HepG2 (cell line): ENCODE results near the gene IGFLR1. TPM values are rescaled to one million over a fixed set of nuclear protein-coding genes. Genes with fewer than 3 reads are reported as not detected.

Experiments
- KLF13 ChIP-seq: sonication (generic); formaldehyde crosslinking; IDR thresholded peaks from 2 replicates; pipeline ENCODE4 v1.4.0; 2020; ENCODE audit warnings: mild to moderate bottlenecking, missing genetic modification reagents
- MAFF ChIP-seq: IDR thresholded peaks from 2 replicates; pipeline ENCODE4 v1.6.1; 2011; ENCODE audit warnings: low read depth, low read length, improper control_type of control experiment
- PRMT3 ChIP-seq: sonication (generic); formaldehyde crosslinking; IDR thresholded peaks from 2 replicates; pipeline ENCODE4 v1.8.1; 2022; ENCODE audit warnings: low read depth, mild to moderate bottlenecking, moderate library complexity, missing genetic modification reagents, borderline replicate concordance
- SAFB2 ChIP-seq: sonication (generic); formaldehyde crosslinking; IDR thresholded peaks from 2 replicates; pipeline ENCODE4 v1.5.1; 2020; ENCODE audit warnings: missing genetic modification reagents, low read depth, mild to moderate bottlenecking, borderline replicate concordance
- SOX13 ChIP-seq, 3 experiments: fragments of 450-650 bp in 1 of 3; sonication (generic) in 1 of 3; formaldehyde crosslinking in 1 of 3; IDR thresholded peaks in 2 of 3; conservative IDR thresholded peaks in 1 of 3; 2 replicates each; pipeline versions ENCODE4 v1.5.0 to v1.6.1; 2016 to 2020; ENCODE audit warnings: antibody characterized with exemption in 1 of 3, mild to moderate bottlenecking in 1 of 3, missing compliant biosample characterization in 1 of 3, missing genetic modification reagents in 1 of 3, moderate library complexity in 1 of 3
- YY1 ChIP-seq: IDR thresholded peaks from 2 replicates; pipeline ENCODE4 v1.6.1; 2011; ENCODE audit warnings: low read length, low read depth, moderate library complexity, mild to moderate bottlenecking; ENCODE audit not compliant: insufficient read depth, insufficient replicate concordance
- ZNF3 ChIP-seq: IDR thresholded peaks from 2 replicates; pipeline ENCODE4 v1.7.0; 2017; ENCODE audit warnings: inconsistent platforms
- ZNF547 ChIP-seq: sonication (generic); formaldehyde crosslinking; IDR thresholded peaks from 2 replicates; pipeline ENCODE4 v1.5.1; 2020; ENCODE audit warnings: mild to moderate bottlenecking, missing genetic modification reagents
- ZNF660 ChIP-seq: sonication (generic); formaldehyde crosslinking; IDR thresholded peaks from 2 replicates; pipeline ENCODE4 v1.5.1; 2020; ENCODE audit warnings: mild to moderate bottlenecking, low read depth, missing genetic modification reagents, borderline replicate concordance
- ZNF775 ChIP-seq: sonication (generic); formaldehyde crosslinking; IDR thresholded peaks from 2 replicates; pipeline ENCODE4 v1.4.0; 2020; ENCODE audit warnings: missing genetic modification reagents, mild to moderate bottlenecking, moderate library complexity, borderline replicate concordance
- polyA plus RNA-seq, 8 experiments: library from polyadenylated mRNA; depleted of rRNA in 3 of 8; stranded (reverse) in 7 of 8; unstranded in 1 of 8; fragments of >200 nt; fragmentation: Illumina TruSeq in 4 of 8; extraction: Trizol in 4 of 8; gene quantifications; 2 replicates each; pipeline versions ENCODE4 v1.2.1 to v1.2.3, GENCODE V29; 2011 to 2016; ENCODE audit warnings: low read depth in 4 of 8, missing spikeins in 1 of 8, mixed read lengths in 1 of 8; ENCODE audit not compliant: insufficient read depth in 1 of 8
- total RNA-seq, 5 experiments: library from RNA; depleted of rRNA; stranded (reverse); fragments of >200 nt; fragmentation: Illumina TruSeq; extraction: Trizol; gene quantifications; 2 replicates each; pipeline ENCODE4 v1.2.3, GENCODE V29; 2016; ENCODE audit warnings: low read depth in 1 of 5
- TF ChIP-seq, protein P1 (sequence below): sonication (generic); formaldehyde crosslinking; IDR thresholded peaks from 2 replicates; pipeline ENCODE4 v1.5.0; 2020; ENCODE audit warnings: missing genetic modification reagents
- TF ChIP-seq, protein P2 (sequence below): sonication (generic); formaldehyde crosslinking; IDR thresholded peaks from 2 replicates; pipeline ENCODE4 v1.4.0; 2020; ENCODE audit warnings: low read depth, mild to moderate bottlenecking, missing genetic modification reagents
- TF ChIP-seq, protein P3 (sequence below): sonication (generic); formaldehyde crosslinking; IDR thresholded peaks from 2 replicates; pipeline ENCODE4 v1.4.0; 2020; ENCODE audit warnings: missing genetic modification reagents
- TF ChIP-seq, protein P4 (sequence below): sonication (generic); formaldehyde crosslinking; IDR thresholded peaks from 2 replicates; pipeline ENCODE4 v1.5.0; 2020; ENCODE audit warnings: mild to moderate bottlenecking, missing genetic modification reagents
- TF ChIP-seq, protein P5 (sequence below): sonication (generic); formaldehyde crosslinking; IDR thresholded peaks from 2 replicates; pipeline ENCODE4 v1.4.0; 2020; ENCODE audit warnings: missing genetic modification reagents

The IGFLR1 gene
- total and polyA plus RNA-seq, 2 of the 13 experiments (the other 11 are each of a cell fraction or from before 2014, with no cell fraction given), result 5.4 to 8.9 TPM

DNA sequence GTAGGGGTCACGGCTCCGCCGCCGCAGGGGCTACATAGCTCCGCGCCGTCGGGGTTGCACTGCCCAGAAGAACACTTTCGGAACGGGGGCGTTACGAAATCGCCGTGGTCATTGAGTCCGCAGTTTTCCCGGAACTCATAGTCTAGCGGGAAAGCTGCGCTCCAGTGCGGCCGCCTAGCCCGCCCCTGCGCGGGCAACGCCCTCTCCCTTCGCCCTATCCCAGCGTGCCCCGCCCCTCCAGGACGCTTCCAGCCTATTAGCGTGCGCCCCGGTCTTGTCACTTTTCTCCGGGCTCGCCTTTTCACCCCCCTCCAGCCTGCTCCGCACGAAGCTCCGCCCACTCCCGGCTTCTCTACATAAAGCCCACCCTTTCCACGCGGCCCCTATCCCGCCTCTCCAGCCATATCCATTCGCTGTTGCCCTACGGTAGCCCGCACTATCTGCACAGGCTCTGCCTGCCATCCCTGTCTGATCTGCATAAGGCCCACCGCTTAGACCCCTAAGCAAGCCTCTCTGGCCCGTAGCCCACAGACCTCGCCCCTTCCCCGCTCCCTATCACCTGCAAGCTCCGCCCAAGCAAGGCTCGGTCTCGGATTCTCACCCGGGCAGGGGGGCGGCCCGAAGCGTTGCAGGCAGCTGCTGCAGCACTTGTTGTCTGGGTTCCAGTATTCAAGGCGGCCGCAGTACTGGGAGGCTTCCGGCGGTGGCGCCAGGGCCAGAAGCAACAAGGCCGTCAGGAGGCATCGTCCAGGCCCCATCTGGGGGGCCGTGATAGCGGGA lies 1.6 kb downstream of the IGFLR1 start (continued):
- TF ChIP-seq YY1 (peak; percentile 52), KLF13 (no peak), ZNF547 (CRISPR knock-in tag) (peak; percentile 53; the same call in 1 of the 2 replicates), ZNF660 (CRISPR knock-in tag) (no peak), PRMT3 (no peak), ZNF3 (CRISPR knock-in tag) (no peak), ZNF775 (CRISPR knock-in tag) (no peak), SAFB2 (CRISPR knock-in tag) (no peak), SOX13 (IDR thresholded peaks at IDR 0.05) (no peak), SOX13 (CRISPR knock-in tag; conservative IDR thresholded peaks at IDR 0.05 in 1 of 2, IDR thresholded peaks at IDR 0.05 in 1 of 2) (peak in 1 of 2 experiments; percentile 29; a peak in 1 of 4 replicates), MAFF (no peak)
- TF ChIP-seq, protein P1, sequence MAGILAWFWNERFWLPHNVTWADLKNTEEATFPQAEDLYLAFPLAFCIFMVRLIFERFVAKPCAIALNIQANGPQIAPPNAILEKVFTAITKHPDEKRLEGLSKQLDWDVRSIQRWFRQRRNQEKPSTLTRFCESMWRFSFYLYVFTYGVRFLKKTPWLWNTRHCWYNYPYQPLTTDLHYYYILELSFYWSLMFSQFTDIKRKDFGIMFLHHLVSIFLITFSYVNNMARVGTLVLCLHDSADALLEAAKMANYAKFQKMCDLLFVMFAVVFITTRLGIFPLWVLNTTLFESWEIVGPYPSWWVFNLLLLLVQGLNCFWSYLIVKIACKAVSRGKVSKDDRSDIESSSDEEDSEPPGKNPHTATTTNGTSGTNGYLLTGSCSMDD (CRISPR knock-in tag), result no peak
- TF ChIP-seq, protein P2, sequence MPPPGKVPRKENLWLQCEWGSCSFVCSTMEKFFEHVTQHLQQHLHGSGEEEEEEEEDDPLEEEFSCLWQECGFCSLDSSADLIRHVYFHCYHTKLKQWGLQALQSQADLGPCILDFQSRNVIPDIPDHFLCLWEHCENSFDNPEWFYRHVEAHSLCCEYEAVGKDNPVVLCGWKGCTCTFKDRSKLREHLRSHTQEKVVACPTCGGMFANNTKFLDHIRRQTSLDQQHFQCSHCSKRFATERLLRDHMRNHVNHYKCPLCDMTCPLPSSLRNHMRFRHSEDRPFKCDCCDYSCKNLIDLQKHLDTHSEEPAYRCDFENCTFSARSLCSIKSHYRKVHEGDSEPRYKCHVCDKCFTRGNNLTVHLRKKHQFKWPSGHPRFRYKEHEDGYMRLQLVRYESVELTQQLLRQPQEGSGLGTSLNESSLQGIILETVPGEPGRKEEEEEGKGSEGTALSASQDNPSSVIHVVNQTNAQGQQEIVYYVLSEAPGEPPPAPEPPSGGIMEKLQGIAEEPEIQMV (CRISPR knock-in tag), result no peak
- TF ChIP-seq, protein P3, sequence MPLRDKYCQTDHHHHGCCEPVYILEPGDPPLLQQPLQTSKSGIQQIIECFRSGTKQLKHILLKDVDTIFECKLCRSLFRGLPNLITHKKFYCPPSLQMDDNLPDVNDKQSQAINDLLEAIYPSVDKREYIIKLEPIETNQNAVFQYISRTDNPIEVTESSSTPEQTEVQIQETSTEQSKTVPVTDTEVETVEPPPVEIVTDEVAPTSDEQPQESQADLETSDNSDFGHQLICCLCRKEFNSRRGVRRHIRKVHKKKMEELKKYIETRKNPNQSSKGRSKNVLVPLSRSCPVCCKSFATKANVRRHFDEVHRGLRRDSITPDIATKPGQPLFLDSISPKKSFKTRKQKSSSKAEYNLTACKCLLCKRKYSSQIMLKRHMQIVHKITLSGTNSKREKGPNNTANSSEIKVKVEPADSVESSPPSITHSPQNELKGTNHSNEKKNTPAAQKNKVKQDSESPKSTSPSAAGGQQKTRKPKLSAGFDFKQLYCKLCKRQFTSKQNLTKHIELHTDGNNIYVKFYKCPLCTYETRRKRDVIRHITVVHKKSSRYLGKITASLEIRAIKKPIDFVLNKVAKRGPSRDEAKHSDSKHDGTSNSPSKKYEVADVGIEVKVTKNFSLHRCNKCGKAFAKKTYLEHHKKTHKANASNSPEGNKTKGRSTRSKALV, result no peak
- TF ChIP-seq, protein P4, sequence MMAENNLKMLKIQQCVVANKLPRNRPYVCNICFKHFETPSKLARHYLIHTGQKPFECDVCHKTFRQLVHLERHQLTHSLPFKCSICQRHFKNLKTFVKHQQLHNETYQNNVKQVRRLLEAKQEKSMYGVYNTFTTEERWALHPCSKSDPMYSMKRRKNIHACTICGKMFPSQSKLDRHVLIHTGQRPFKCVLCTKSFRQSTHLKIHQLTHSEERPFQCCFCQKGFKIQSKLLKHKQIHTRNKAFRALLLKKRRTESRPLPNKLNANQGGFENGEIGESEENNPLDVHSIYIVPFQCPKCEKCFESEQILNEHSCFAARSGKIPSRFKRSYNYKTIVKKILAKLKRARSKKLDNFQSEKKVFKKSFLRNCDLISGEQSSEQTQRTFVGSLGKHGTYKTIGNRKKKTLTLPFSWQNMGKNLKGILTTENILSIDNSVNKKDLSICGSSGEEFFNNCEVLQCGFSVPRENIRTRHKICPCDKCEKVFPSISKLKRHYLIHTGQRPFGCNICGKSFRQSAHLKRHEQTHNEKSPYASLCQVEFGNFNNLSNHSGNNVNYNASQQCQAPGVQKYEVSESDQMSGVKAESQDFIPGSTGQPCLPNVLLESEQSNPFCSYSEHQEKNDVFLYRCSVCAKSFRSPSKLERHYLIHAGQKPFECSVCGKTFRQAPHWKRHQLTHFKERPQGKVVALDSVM (CRISPR knock-in tag), result no peak; the same call in 1 of the 2 replicates
- TF ChIP-seq, protein P5, sequence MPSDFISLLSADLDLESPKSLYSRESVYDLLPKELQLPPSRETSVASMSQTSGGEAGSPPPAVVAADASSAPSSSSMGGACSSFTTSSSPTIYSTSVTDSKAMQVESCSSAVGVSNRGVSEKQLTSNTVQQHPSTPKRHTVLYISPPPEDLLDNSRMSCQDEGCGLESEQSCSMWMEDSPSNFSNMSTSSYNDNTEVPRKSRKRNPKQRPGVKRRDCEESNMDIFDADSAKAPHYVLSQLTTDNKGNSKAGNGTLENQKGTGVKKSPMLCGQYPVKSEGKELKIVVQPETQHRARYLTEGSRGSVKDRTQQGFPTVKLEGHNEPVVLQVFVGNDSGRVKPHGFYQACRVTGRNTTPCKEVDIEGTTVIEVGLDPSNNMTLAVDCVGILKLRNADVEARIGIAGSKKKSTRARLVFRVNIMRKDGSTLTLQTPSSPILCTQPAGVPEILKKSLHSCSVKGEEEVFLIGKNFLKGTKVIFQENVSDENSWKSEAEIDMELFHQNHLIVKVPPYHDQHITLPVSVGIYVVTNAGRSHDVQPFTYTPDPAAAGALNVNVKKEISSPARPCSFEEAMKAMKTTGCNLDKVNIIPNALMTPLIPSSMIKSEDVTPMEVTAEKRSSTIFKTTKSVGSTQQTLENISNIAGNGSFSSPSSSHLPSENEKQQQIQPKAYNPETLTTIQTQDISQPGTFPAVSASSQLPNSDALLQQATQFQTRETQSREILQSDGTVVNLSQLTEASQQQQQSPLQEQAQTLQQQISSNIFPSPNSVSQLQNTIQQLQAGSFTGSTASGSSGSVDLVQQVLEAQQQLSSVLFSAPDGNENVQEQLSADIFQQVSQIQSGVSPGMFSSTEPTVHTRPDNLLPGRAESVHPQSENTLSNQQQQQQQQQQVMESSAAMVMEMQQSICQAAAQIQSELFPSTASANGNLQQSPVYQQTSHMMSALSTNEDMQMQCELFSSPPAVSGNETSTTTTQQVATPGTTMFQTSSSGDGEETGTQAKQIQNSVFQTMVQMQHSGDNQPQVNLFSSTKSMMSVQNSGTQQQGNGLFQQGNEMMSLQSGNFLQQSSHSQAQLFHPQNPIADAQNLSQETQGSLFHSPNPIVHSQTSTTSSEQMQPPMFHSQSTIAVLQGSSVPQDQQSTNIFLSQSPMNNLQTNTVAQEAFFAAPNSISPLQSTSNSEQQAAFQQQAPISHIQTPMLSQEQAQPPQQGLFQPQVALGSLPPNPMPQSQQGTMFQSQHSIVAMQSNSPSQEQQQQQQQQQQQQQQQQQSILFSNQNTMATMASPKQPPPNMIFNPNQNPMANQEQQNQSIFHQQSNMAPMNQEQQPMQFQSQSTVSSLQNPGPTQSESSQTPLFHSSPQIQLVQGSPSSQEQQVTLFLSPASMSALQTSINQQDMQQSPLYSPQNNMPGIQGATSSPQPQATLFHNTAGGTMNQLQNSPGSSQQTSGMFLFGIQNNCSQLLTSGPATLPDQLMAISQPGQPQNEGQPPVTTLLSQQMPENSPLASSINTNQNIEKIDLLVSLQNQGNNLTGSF (CRISPR knock-in tag), result no peak
